ENCODE data around the gene RAD51B. TPM values are rescaled to one million over a fixed set of nuclear protein-coding genes. Genes with fewer than 3 reads are reported as not detected.

The RAD51B gene
- total RNA-seq, 2 experiments from 2014 or later: 43.6 to 50.7 TPM

- Mint-ChIP-seq H3K27me3 (no peaks in the 10 kb centered on the region), H3K9me3 (peaks cover 11% of the 10 kb centered on the region)
These were observed 955.4 kb downstream of the RAD51B start for GRCh38 chr14:68774771-68775613.

GRCh38 chr14:68775614-68776126 is 956.1 kb downstream of the RAD51B start:
- ATAC-seq (ENCODE audit: low read depth) (no peak), DNase-seq (no peak)
- H3K4me3 Mint-ChIP-seq: no peak overlapping the region
- H3K9me3 Mint-ChIP-seq: peaks cover 11% of the 10 kb centered on the region
- H3K36me3 Mint-ChIP-seq: peaks cover 12% of the 10 kb centered on the region
- POLR2A ChIA-PET: interaction anchor here (0.8 to 1.6 kb wide), 3 partner anchors 11 to 90 kb away, joined by 4 to 7 read pairs (median 5); no protein-coding TSS in a partner anchor
- peaks cover 46% of the 10 kb centered on the region for H3K4me1 Mint-ChIP-seq
- no peak overlapping the region for H3K27ac Mint-ChIP-seq
- H3K27me3 Mint-ChIP-seq: no peaks in the 10 kb centered on the region

More at GRCh38 chr14:68774771-68775613, 955.4 kb downstream of the RAD51B start:
- Mint-ChIP-seq H3K27ac (no peak overlapping the region), H3K4me3 (no peak overlapping the region), H3K4me1 (peaks cover 41% of the 10 kb centered on the region), H3K36me3 (peaks cover 12% of the 10 kb centered on the region)
- no peak for DNase-seq
- ATAC-seq (ENCODE audit: low read depth): no peak
- POLR2A ChIA-PET: interaction anchor here (0.8 to 1.6 kb wide), 5 partner anchors 11 to 89 kb away, joined by 3 to 7 read pairs (median 4); no protein-coding TSS in a partner anchor

- Mint-ChIP-seq H3K27me3 (no peaks in the 10 kb centered on the region), H3K4me1 (peaks cover 47% of the 10 kb centered on the region), H3K4me3 (no peak overlapping the region), H3K36me3 (peaks cover 12% of the 10 kb centered on the region), H3K27ac (no peak overlapping the region), H3K9me3 (peaks cover 11% of the 10 kb centered on the region)
- ATAC-seq (ENCODE audit: low read depth) (no peak), DNase-seq (no peak)
- POLR2A ChIA-PET: no interaction called here
These were observed 958.1 kb downstream of the RAD51B start for GRCh38 chr14:68777644-68778043.

Other genes starting within 250 kb of the RAD51B start
- gene PIGH, start 219.5 kb upstream of the RAD51B start, total RNA-seq: 10 to 100 TPM; 22.9 to 24.9 TPM
- gene ARG2, start 199.9 kb upstream of the RAD51B start, total RNA-seq: 1 to 10 TPM; 1.3 to 2.6 TPM
- gene VTI1B, start 145.1 kb upstream of the RAD51B start, total RNA-seq: 10 to 100 TPM; 69.9 to 74.6 TPM
- 10 to 100 TPM; 54.9 to 55.5 TPM for gene RDH11, start 124.0 kb upstream of the RAD51B start, total RNA-seq
- not detected for gene RDH12, start 117.9 kb upstream of the RAD51B start, total RNA-seq
- 10 to 100 TPM; 28.2 to 30.1 TPM for gene ZFYVE26, start 3.2 kb upstream of the RAD51B start, total RNA-seq